A673 (cell line): ENCODE measurements around the gene CEP20. TPM values are rescaled to one million over a fixed set of nuclear protein-coding genes. Genes with fewer than 3 reads are reported as not detected.

Experiments used
- BruUV-seq: library from RNA; stranded (reverse); fragments of 400-500 nt; replicated peaks from 2 replicates; lab custom pipeline; 2021; lab: Mats Ljungman, UMichigan
- CTCF ChIA-PET: fragments of 300-600 bp; sonication (Branson Sonifier 250); formaldehyde crosslinking; loops from one replicate; lab custom pipeline; 2022; ENCODE audit warnings: antibody characterized with exemption; lab: Charles Lee
- POLR2A ChIA-PET: fragments of 300-600 bp; sonication (Branson Sonifier 250); formaldehyde crosslinking; loops from one replicate; lab custom pipeline; 2022; ENCODE audit warnings: antibody characterized with exemption; ENCODE audit not compliant: low non-redundant PET; lab: Charles Lee
- DNase-seq: peaks from one replicate; pipeline ENCODE4 v3.0.0-alpha.2; 2015; ENCODE audit warnings: low spot score
- H3K27ac ChIP-seq: fragments of 200-600 bp; sonication (generic); 2 replicates; pipeline ENCODE4 v1.5.1; 2016; ENCODE audit warnings: mixed run types, low read depth, mild to moderate bottlenecking, mixed read lengths, antibody characterized with exemption, low read length; ENCODE audit not compliant: poor library complexity, severe bottlenecking
- H3K27me3 ChIP-seq: fragments of 200-600 bp; sonication (generic); replicated peaks from 2 replicates; pipeline ENCODE4 v1.6.1; 2017; ENCODE audit warnings: mixed run types, low read depth, mild to moderate bottlenecking, mixed read lengths, antibody characterized with exemption, low read length; ENCODE audit not compliant: insufficient read depth, poor library complexity
- H3K36me3 ChIP-seq: fragments of 200-600 bp; sonication (generic); 2 replicates; pipeline ENCODE4 v1.6.1; 2016; ENCODE audit warnings: mixed run types, mild to moderate bottlenecking, mixed read lengths, antibody characterized with exemption, low read length; ENCODE audit not compliant: insufficient read depth, poor library complexity, severe bottlenecking
- H3K4me1 ChIP-seq: fragments of 200-600 bp; sonication (generic); 2 replicates; pipeline ENCODE4 v1.6.1; 2017; ENCODE audit warnings: mixed run types, mild to moderate bottlenecking, mixed read lengths, antibody characterized with exemption, low read length; ENCODE audit not compliant: insufficient read depth, poor library complexity, severe bottlenecking
- H3K4me3 ChIP-seq: fragments of 200-600 bp; sonication (generic); 2 replicates; pipeline ENCODE4 v1.5.1; 2016; ENCODE audit warnings: low read depth, mixed run types, mild to moderate bottlenecking, mixed read lengths, low read length; ENCODE audit not compliant: poor library complexity, severe bottlenecking
- H3K9me3 ChIP-seq: fragments of 200-600 bp; sonication (generic); 2 replicates; pipeline ENCODE4 v1.6.1; 2016; ENCODE audit warnings: mixed run types, low read depth, mild to moderate bottlenecking, mixed read lengths, antibody characterized with exemption, low read length; ENCODE audit not compliant: poor library complexity, severe bottlenecking
- CTCF ChIP-seq: fragments of 300-800, 200-600 bp; sonication (generic); conservative IDR thresholded peaks from 2 replicates; pipeline ENCODE4 v1.5.1; 2017; ENCODE audit warnings: low read depth, mild to moderate bottlenecking, antibody characterized with exemption, low read length, moderate library complexity, mixed read lengths
- EZH2 ChIP-seq: fragments of 200-600 bp; sonication (generic); IDR thresholded peaks from 2 replicates; pipeline ENCODE4 v1.6.1; 2017; ENCODE audit warnings: borderline replicate concordance, low read depth, mild to moderate bottlenecking, mixed read lengths, antibody characterized with exemption, low read length; ENCODE audit not compliant: poor library complexity, severe bottlenecking
- intact Hi-C: fragments of 100-400 bp; cut with micrococcal nuclease; formaldehyde crosslinking; loops from one replicate; pipeline ENCODE4 v1.10.0; 2022; ENCODE audit not compliant: unreplicated experiment
- total RNA-seq: library from RNA; stranded (reverse); gene quantifications from 2 replicates; pipeline ENCODE4 v1.2.3, GENCODE V29; 2021

CEP20 gene
- total RNA-seq, 1 experiment from 2014 or later, result 51.0 TPM

- no TSS peak for BruUV-seq
- intact Hi-C loops, result no loop called here
- H3K36me3 ChIP-seq, result no peaks in the 10 kb centered on the region
- TF ChIP-seq EZH2, result no peak
- no peak for TF ChIP-seq CTCF
- H3K27ac ChIP-seq, result no peak overlapping the region
- no peaks in the 10 kb centered on the region for H3K4me1 ChIP-seq
- ChIA-PET POLR2A (no interaction called here), CTCF (no interaction called here)
- no peak for DNase-seq
- no peaks in the 10 kb centered on the region for H3K9me3 ChIP-seq
- no peak overlapping the region for H3K4me3 ChIP-seq
- H3K27me3 ChIP-seq, result peaks cover 55% of the 10 kb centered on the region
Measured at GRCh38 chr16:15856182-15856581, 32.2 kb downstream of the CEP20 start.

GRCh38 chr16:15855704-15856003 lies 32.7 kb downstream of the CEP20 start:
- no peaks in the 10 kb centered on the region for H3K36me3 ChIP-seq
- H3K27me3 ChIP-seq, result peaks cover 55% of the 10 kb centered on the region
- H3K27ac ChIP-seq, result no peak overlapping the region
- intact Hi-C loops, result no loop called here
- DNase-seq, result no peak
- ChIA-PET POLR2A (no interaction called here), CTCF (no interaction called here)
- H3K4me1 ChIP-seq, result no peaks in the 10 kb centered on the region
- BruUV-seq, result no TSS peak
- TF ChIP-seq EZH2 (no peak), CTCF (no peak)
- H3K9me3 ChIP-seq, result no peaks in the 10 kb centered on the region
- no peak overlapping the region for H3K4me3 ChIP-seq

- intact Hi-C loops, result no loop called here
- TF ChIP-seq CTCF, result no peak
- TF ChIP-seq EZH2, result no peak
- Histone ChIP-seq H3K27ac (no peak overlapping the region), H3K4me3 (no peak overlapping the region), H3K4me1 (no peaks in the 10 kb centered on the region), H3K9me3 (no peaks in the 10 kb centered on the region), H3K27me3 (peaks cover 55% of the 10 kb centered on the region), H3K36me3 (no peaks in the 10 kb centered on the region)
- CTCF ChIA-PET, result no interaction called here
- no TSS peak for BruUV-seq
- POLR2A ChIA-PET, result no interaction called here
- DNase-seq, result no peak
Measured at GRCh38 chr16:15854906-15855703, 33.3 kb downstream of the CEP20 start.
